ENCODE data around the gene KLRF2. TPM values are rescaled to one million over a fixed set of nuclear protein-coding genes. Genes with fewer than 3 reads are reported as not detected.

KLRF2 gene
- total RNA-seq, 1 experiment from 2014 or later, result not detected

- no peak within 1 kb of the TSS for H3K4ac ChIP-seq (ENCODE audit: low read depth, low read length)
- H2AFZ ChIP-seq (ENCODE audit: low read length), result no peak within 1 kb of the TSS
- H3K4me1 ChIP-seq (ENCODE audit: insufficient read depth, low read length), result no peaks in the 10 kb centered on the region; the same call in 1 of the 2 replicates
- no peak within 1 kb of the TSS for H3K27ac ChIP-seq (ENCODE audit: insufficient read length, low read depth, low read length)
- no peaks in the 10 kb centered on the region for H3K36me3 Mint-ChIP-seq (ENCODE audit: insufficient read depth in 1 of 3, low read depth in 3 of 3)
- no peaks in the 10 kb centered on the region for H3K27me3 ChIP-seq (ENCODE audit: insufficient read depth, low read length)
- no peaks in the 10 kb centered on the region for H3K9me3 ChIP-seq (ENCODE audit: control insufficient read depth, low read depth, low read length)
- no peak within 1 kb of the TSS for H3K4me2 ChIP-seq (ENCODE audit: insufficient read depth, insufficient read length, low read length)
- no peak within 1 kb of the TSS for H3T11ph ChIP-seq (ENCODE audit: low read length)
- no peak within 1 kb of the TSS for H2BK120ac ChIP-seq (ENCODE audit: low read depth, low read length, poor library complexity, severe bottlenecking)
- no peaks in the 10 kb centered on the region for H3K27me3 Mint-ChIP-seq (ENCODE audit: low read depth)
- H2AK5ac ChIP-seq (ENCODE audit: insufficient read length, low read length), result no peak within 1 kb of the TSS
- H2BK20ac ChIP-seq (ENCODE audit: low read depth, low read length, poor library complexity, severe bottlenecking), result no peak within 1 kb of the TSS
- no peaks in the 10 kb centered on the region for H3K9me3 Mint-ChIP-seq
- H3K14ac ChIP-seq (ENCODE audit: insufficient read depth, low read length), result no peak within 1 kb of the TSS
- no peak within 1 kb of the TSS for H4K5ac ChIP-seq (ENCODE audit: insufficient read length, low read depth, low read length)
- no peak within 1 kb of the TSS for H3K23ac ChIP-seq (ENCODE audit: insufficient read length, low read depth, low read length)
- TF ChIP-seq CTCF (conservative IDR thresholded peaks at IDR 0.05), result no peak
- H3K4me1 Mint-ChIP-seq, result peaks cover 24 to 27% of the 10 kb centered on the region in 2 experiments
- H3K56ac ChIP-seq (ENCODE audit: insufficient read length, low read depth, low read length), result no peak within 1 kb of the TSS
- no peak within 1 kb of the TSS for H3K4me3 Mint-ChIP-seq
- no peak within 1 kb of the TSS for H3K18ac ChIP-seq (ENCODE audit: insufficient read length, low read depth, low read length)
- no peak within 1 kb of the TSS for H4K91ac ChIP-seq (ENCODE audit: insufficient read length, low read depth, low read length)
- no peaks in the 10 kb centered on the region for H3K23me2 ChIP-seq (ENCODE audit: insufficient read length, low read depth, low read length, poor library complexity, severe bottlenecking)
- H4K8ac ChIP-seq (replicated peaks; ENCODE audit: insufficient read length, low read depth, low read length), result no peak within 1 kb of the TSS
- H2BK5ac ChIP-seq (ENCODE audit: insufficient read length, low read length), result no peak within 1 kb of the TSS
- no peak within 1 kb of the TSS for H3K9ac ChIP-seq (ENCODE audit: extremely low read depth, insufficient read length, low read length)
- no peaks in the 10 kb centered on the region for H3K79me2 ChIP-seq (ENCODE audit: insufficient read depth, low read length)
- no peak within 1 kb of the TSS for H2BK12ac ChIP-seq (ENCODE audit: insufficient read length, low read depth, low read length)
- no peak within 1 kb of the TSS for H2BK15ac ChIP-seq (ENCODE audit: low read depth, low read length)
- no peaks in the 10 kb centered on the region for H3K79me1 ChIP-seq (ENCODE audit: insufficient read depth, low read depth, low read length, poor library complexity, severe bottlenecking)
- peaks cover 2% of the 10 kb centered on the region for H4K20me1 ChIP-seq (ENCODE audit: control insufficient read depth, insufficient read depth, insufficient read length)
- DNase-seq, result no peak
- WGBS (ENCODE audit: extremely low coverage, insufficient read length, low lambda C conversion rate), result no CpG with 5 or more reads among the region's 11 CpGs
- peak within 1 kb of the TSS in 2 of 3 experiments; percentile 8 to 71; a peak in 3 of 7 replicates for H3K27ac Mint-ChIP-seq
Measured at GRCh38 chr12:9869307-9870161, 11.8 kb upstream of the KLRF2 start, which contains the start of gene CLEC2B. CLEC2B (minus strand) TSS chr12:9869354.

Data from H9 (cell line).